Endothelial cell of umbilical vein (primary cell): ENCODE measurements around the gene LMCD1. TPM values are rescaled to one million over a fixed set of nuclear protein-coding genes. Genes with fewer than 3 reads are reported as not detected.

Experiments
- BruUV-seq: library from RNA; stranded (reverse); fragments of 400-500 nt; replicated peaks from 2 replicates; lab custom pipeline; 2021; lab: Mats Ljungman, UMichigan
- CTCF ChIA-PET: fragments of 300-600, 350-600 bp; sonication (Branson Sonifier 250); formaldehyde crosslinking; loops from one replicate; lab custom pipeline; 2021; ENCODE audit warnings: antibody characterized with exemption, inconsistent platforms; lab: Charles Lee
- POLR2A ChIA-PET: fragments of 300-600, 350-600 bp; sonication (Branson Sonifier 250); formaldehyde crosslinking; loops from one replicate; lab custom pipeline; 2021; ENCODE audit warnings: antibody characterized with exemption, inconsistent platforms; lab: Charles Lee
- DNase-seq: peaks from one replicate; pipeline ENCODE4 v3.0.0-alpha.2; 2011; ENCODE audit warnings: low read depth, low spot score
- FAIRE-seq: peaks from 2 replicates; lab custom pipeline; 2011; peaks lifted over from hg19 to GRCh38; lab: Jason Lieb, UNC
- H2AFZ ChIP-seq: 2 replicates; pipeline ENCODE4 v1.6.0; 2012; ENCODE audit warnings: low read depth, low read length, control low read depth, inconsistent platforms
- H3K27ac ChIP-seq: 2 replicates; pipeline ENCODE4 v1.5.1; 2011; ENCODE audit warnings: low read depth, mild to moderate bottlenecking, control low read depth, low read length, moderate library complexity; ENCODE audit not compliant: insufficient read depth
- H3K27me3 ChIP-seq, 2 experiments: 2 replicates each; pipeline versions ENCODE4 v1.6.0 to v1.6.1; 2011; ENCODE audit warnings: low read length in 2 of 2, mixed read lengths in 1 of 2; ENCODE audit not compliant: control insufficient read depth in 2 of 2, insufficient read depth in 2 of 2
- H3K36me3 ChIP-seq, 2 experiments: 2 replicates in 1 of 2; 3 replicates in 1 of 2; pipeline ENCODE4 v1.5.1; 2011; ENCODE audit warnings: low read length in 2 of 2, mild to moderate bottlenecking in 1 of 2, moderate library complexity in 1 of 2; ENCODE audit not compliant: control insufficient read depth in 2 of 2, insufficient read depth in 2 of 2; ENCODE audit errors: extremely low read depth in 1 of 2
- H3K4me1 ChIP-seq: 3 replicates; pipeline ENCODE4 v1.5.1; 2011; ENCODE audit warnings: mild to moderate bottlenecking, low read length; ENCODE audit not compliant: control insufficient read depth, insufficient read depth; ENCODE audit errors: extremely low read depth
- H3K4me2 ChIP-seq: 2 replicates; pipeline ENCODE4 v1.6.1; 2011; ENCODE audit warnings: low read length, control low read depth, mixed read lengths; ENCODE audit not compliant: insufficient read depth
- H3K4me3 ChIP-seq, 3 experiments: fragments of 200-600 bp in 1 of 3; sonication (generic), shearing (Covaris generic) in 1 of 3; replicated peaks in 1 of 3; 2 replicates each; pipeline ENCODE4 v1.5.1; 2011 to 2016; ENCODE audit warnings: control low read depth in 3 of 3, low read length in 3 of 3, mild to moderate bottlenecking in 2 of 3, inconsistent platforms in 1 of 3, low read depth in 1 of 3, moderate library complexity in 1 of 3; ENCODE audit not compliant: insufficient read depth in 1 of 3
- H3K79me2 ChIP-seq: 2 replicates; pipeline ENCODE4 v1.6.0; 2012; ENCODE audit warnings: low read length, inconsistent platforms; ENCODE audit not compliant: control insufficient read depth, insufficient read depth
- H3K9ac ChIP-seq: replicated peaks from 2 replicates; pipeline ENCODE3; 2011; ENCODE audit warnings: low read length, control low read depth; ENCODE audit not compliant: insufficient read depth; ENCODE audit errors: extremely low read depth
- H3K9me1 ChIP-seq: replicated peaks from 3 replicates; pipeline ENCODE4 v1.6.0; 2011; ENCODE audit warnings: mild to moderate bottlenecking, low read length; ENCODE audit not compliant: control insufficient read depth, insufficient read depth; ENCODE audit errors: extremely low read depth
- H3K9me3 ChIP-seq: replicated peaks from 2 replicates; pipeline ENCODE4 v1.5.1; 2012; ENCODE audit warnings: low read length, inconsistent platforms; ENCODE audit not compliant: control insufficient read depth, insufficient read depth
- H4K20me1 ChIP-seq: replicated peaks from 2 replicates; pipeline ENCODE3; 2011; ENCODE audit warnings: mild to moderate bottlenecking, low read length; ENCODE audit not compliant: control insufficient read depth, insufficient read depth; ENCODE audit errors: extremely low read depth
- EZH2 ChIP-seq: IDR thresholded peaks from 2 replicates; pipeline ENCODE4 v1.6.1; 2012; ENCODE audit warnings: borderline replicate concordance, low read depth, mild to moderate bottlenecking, moderate library complexity, low read length, inconsistent platforms; ENCODE audit not compliant: severe bottlenecking
- FOS ChIP-seq: IDR thresholded peaks from 2 replicates; pipeline ENCODE4 v1.6.1; 2011; ENCODE audit warnings: mild to moderate bottlenecking, low read length, moderate library complexity, borderline replicate concordance; ENCODE audit not compliant: insufficient read depth
- GATA2 ChIP-seq: IDR thresholded peaks from 2 replicates; pipeline ENCODE4 v1.7.0; 2011; ENCODE audit warnings: low read depth, mild to moderate bottlenecking, moderate library complexity, mixed read lengths, low read length; ENCODE audit not compliant: insufficient read length, insufficient read depth
- JUN ChIP-seq: IDR thresholded peaks from 2 replicates; pipeline ENCODE4 v1.6.1; 2011; ENCODE audit warnings: borderline replicate concordance, low read depth; ENCODE audit not compliant: insufficient read length, insufficient read depth
- MYC ChIP-seq: IDR thresholded peaks from one replicate; pipeline ENCODE4 v1.6.1; 2011; ENCODE audit warnings: mild to moderate bottlenecking, low read depth, low read length
- POLR2AphosphoS5 ChIP-seq: IDR thresholded peaks from 2 replicates; pipeline ENCODE4 v1.6.1; 2012; ENCODE audit warnings: low read depth, mild to moderate bottlenecking, control low read depth, low read length, moderate library complexity; ENCODE audit not compliant: insufficient read depth
- dilution Hi-C: fragments of 300-500 bp; cut with MboI; formaldehyde crosslinking; loops from one replicate; pipeline ENCODE4 v1.15.0; 2019; ENCODE audit warnings: low sequenced_read_pairs; ENCODE audit not compliant: extremely low pct_ligation_motif_present
- intact Hi-C: fragments of 100-400 bp; cut with micrococcal nuclease; formaldehyde crosslinking; loops from one replicate; pipeline ENCODE4 v1.10.0; 2022
- polyA plus RNA-seq, 4 experiments: library from polyadenylated mRNA; depleted of rRNA in 3 of 4; stranded (reverse) in 3 of 4; unstranded in 1 of 4; fragments of >200 nt; gene quantifications; 2 replicates each; pipeline versions ENCODE4 v1.2.1 to v1.2.3, GENCODE V29; 2011 to 2012; ENCODE audit warnings: missing spikeins in 1 of 4
- total RNA-seq: library from RNA; stranded (reverse); gene quantifications from 2 replicates; pipeline ENCODE4 v1.2.3, GENCODE V29; 2021

LMCD1 gene
- total and polyA plus RNA-seq, 2 donors (not counting 3 experiments of a cell fraction or from before 2014, with no cell fraction given), result 7.6 to 14.5 TPM

- H3K4me1 ChIP-seq, result peaks cover 16% of the 10 kb centered on the region
- CTCF ChIA-PET, result interaction anchor here (0.8 to 2.6 kb wide), 11 partner anchors 12 to 287 kb away, joined by 3 to 19 read pairs (median 4); partner anchors contain the start of genes LMCD1 and OXTR
- dilution Hi-C loops, result no loop called here
- BruUV-seq, result TSS peak; percentile 86
- peak; percentile 91 for FAIRE-seq
- H3K9me1 ChIP-seq, result no peaks in the 10 kb centered on the region
- H3K4me2 ChIP-seq, result no peak overlapping the region
- no peaks in the 10 kb centered on the region for H3K79me2 ChIP-seq
- no peaks in the 10 kb centered on the region for H4K20me1 ChIP-seq
- TF ChIP-seq POLR2AphosphoS5 (peak; percentile 67), JUN (peak; percentile 75), GATA2 (no peak), FOS (peak; percentile 38), MYC (no peak), EZH2 (no peak)
- no peak overlapping the region for H2AFZ ChIP-seq
- DNase-seq, result peak; percentile 96
- H3K9me3 ChIP-seq, result no peaks in the 10 kb centered on the region
- peak overlapping the region; percentile 66 for H3K27ac ChIP-seq
- peak overlapping the region; percentile 15 for H3K9ac ChIP-seq
- intact Hi-C loops, result loop anchor here (1.0 kb wide), 3 partner anchors 18 to 39 kb away; partner anchors contain the start of gene LMCD1
- H3K4me3 ChIP-seq, result no peak overlapping the region
- H3K27me3 ChIP-seq, result no peaks in the 10 kb centered on the region
- no peaks in the 10 kb centered on the region for H3K36me3 ChIP-seq
- POLR2A ChIA-PET, result interaction anchor here (2.0 kb wide), 1 partner anchor 18 kb away, joined by 9 read pairs; the partner anchor contains the start of gene LMCD1
Observed at GRCh38 chr3:8482960-8483665, 18.5 kb upstream of the LMCD1 start.
